Endothelial cell (in vitro differentiated cells): Measurements from ENCODE around the gene ABLIM2. TPM values are rescaled to one million over a fixed set of nuclear protein-coding genes. Genes with fewer than 3 reads are reported as not detected.
A peak's percentile ranks its signal among the peaks of the same experiment; 100 is the strongest.

Source experiments
- DNase-seq: peaks from one replicate; pipeline ENCODE4 v3.0.0; 2021; ENCODE audit warnings: low spot score
- H3K27ac Mint-ChIP-seq: one replicate; pipeline ENCODE4 v1.8.0; 2021; ENCODE audit warnings: mixed read lengths, inconsistent platforms; ENCODE audit not compliant: unreplicated experiment
- H3K27me3 Mint-ChIP-seq: one replicate; pipeline ENCODE4 v1.8.0; 2021; ENCODE audit warnings: mild to moderate bottlenecking, moderate library complexity, mixed read lengths, inconsistent platforms; ENCODE audit not compliant: unreplicated experiment
- H3K36me3 Mint-ChIP-seq: one replicate; pipeline ENCODE4 v1.8.0; 2021; ENCODE audit warnings: mild to moderate bottlenecking, low read depth, mixed read lengths, inconsistent platforms; ENCODE audit not compliant: unreplicated experiment
- H3K4me1 Mint-ChIP-seq: one replicate; pipeline ENCODE4 v1.8.0; 2021; ENCODE audit warnings: mild to moderate bottlenecking, mixed read lengths, inconsistent platforms; ENCODE audit not compliant: unreplicated experiment
- H3K4me3 Mint-ChIP-seq: one replicate; pipeline ENCODE4 v1.8.0; 2021; ENCODE audit warnings: mild to moderate bottlenecking, mixed read lengths, inconsistent platforms; ENCODE audit not compliant: unreplicated experiment
- H3K9me3 Mint-ChIP-seq: one replicate; pipeline ENCODE4 v1.8.0; 2021; ENCODE audit warnings: mixed read lengths, inconsistent platforms; ENCODE audit not compliant: unreplicated experiment
- total RNA-seq: library from RNA; stranded (reverse); fragmentation: NEBNext Ultra II Directional; extraction: Animal tissue kit (Norgen Biotek cat#: 25700); gene quantifications from one replicate; pipeline ENCODE4 v1.2.1, GENCODE V29; 2021; ENCODE audit not compliant: unreplicated experiment
- TF ChIP-seq, protein P1 (sequence below): fragments of 200-600 bp; sonication (generic); IDR thresholded peaks from one replicate; pipeline ENCODE4 v1.5.0; 2021; ENCODE audit warnings: antibody characterized with exemption; ENCODE audit not compliant: unreplicated experiment

The ABLIM2 gene
- total RNA-seq, 1 donor from 2014 or later, result 0.74 TPM

DNA sequence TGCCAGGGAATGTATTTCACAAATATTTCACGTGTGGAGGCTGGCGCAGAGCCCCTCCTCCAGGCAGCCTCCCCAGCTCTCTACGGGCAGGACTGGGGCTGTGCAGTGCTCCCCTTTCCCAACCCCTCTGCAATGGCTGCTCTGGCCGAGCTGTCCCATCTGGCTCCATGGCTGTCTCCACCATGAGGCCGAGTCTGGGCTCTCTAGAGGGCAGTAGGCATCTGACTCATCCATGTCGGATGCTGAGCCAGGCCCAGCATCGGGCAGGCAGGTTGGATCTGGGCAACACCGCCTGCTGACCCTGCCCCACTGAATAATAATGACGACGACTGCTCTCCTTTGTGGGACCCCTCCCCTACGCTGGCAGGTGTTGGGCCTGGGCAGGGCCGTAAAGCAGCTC lies 29.5 kb upstream of the ABLIM2 start:
- H3K4me1 Mint-ChIP-seq, result peaks cover 15% of the 10 kb centered on the region
- no peaks in the 10 kb centered on the region for H3K9me3 Mint-ChIP-seq
- TF ChIP-seq, protein P1, sequence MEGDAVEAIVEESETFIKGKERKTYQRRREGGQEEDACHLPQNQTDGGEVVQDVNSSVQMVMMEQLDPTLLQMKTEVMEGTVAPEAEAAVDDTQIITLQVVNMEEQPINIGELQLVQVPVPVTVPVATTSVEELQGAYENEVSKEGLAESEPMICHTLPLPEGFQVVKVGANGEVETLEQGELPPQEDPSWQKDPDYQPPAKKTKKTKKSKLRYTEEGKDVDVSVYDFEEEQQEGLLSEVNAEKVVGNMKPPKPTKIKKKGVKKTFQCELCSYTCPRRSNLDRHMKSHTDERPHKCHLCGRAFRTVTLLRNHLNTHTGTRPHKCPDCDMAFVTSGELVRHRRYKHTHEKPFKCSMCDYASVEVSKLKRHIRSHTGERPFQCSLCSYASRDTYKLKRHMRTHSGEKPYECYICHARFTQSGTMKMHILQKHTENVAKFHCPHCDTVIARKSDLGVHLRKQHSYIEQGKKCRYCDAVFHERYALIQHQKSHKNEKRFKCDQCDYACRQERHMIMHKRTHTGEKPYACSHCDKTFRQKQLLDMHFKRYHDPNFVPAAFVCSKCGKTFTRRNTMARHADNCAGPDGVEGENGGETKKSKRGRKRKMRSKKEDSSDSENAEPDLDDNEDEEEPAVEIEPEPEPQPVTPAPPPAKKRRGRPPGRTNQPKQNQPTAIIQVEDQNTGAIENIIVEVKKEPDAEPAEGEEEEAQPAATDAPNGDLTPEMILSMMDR, result no peak
- peaks cover 7% of the 10 kb centered on the region for H3K27me3 Mint-ChIP-seq
- no peak overlapping the region for H3K4me3 Mint-ChIP-seq
- H3K36me3 Mint-ChIP-seq, result no peaks in the 10 kb centered on the region
- no peak for DNase-seq
- peak overlapping the region; percentile 42 for H3K27ac Mint-ChIP-seq

DNA sequence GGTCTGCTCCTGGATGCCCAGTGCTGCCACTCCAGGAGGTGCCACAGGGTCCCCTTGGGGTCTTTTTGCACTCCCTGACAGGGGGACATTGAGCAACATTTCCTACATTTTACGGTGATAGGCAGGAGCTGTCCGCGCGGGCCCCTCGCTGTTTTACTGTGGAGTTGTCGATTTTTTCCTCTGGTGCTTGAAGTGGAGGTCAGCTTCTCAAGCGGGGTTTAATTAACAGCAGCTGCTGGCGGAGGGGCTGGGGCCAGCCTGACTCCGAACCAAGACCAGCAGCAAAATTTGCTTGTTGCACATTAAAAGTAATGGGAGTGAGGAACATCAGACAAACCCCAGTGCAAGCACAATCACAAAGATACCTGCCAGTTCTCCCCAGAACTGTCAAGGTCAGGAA lies 27.3 kb upstream of the ABLIM2 start:
- no peak for DNase-seq
- Mint-ChIP-seq H3K27ac (no peak overlapping the region), H3K9me3 (no peaks in the 10 kb centered on the region), H3K36me3 (no peaks in the 10 kb centered on the region), H3K27me3 (peaks cover 7% of the 10 kb centered on the region), H3K4me3 (peak overlapping the region; percentile 20), H3K4me1 (peaks cover 5% of the 10 kb centered on the region)
- TF ChIP-seq, protein P1, result no peak

DNA sequence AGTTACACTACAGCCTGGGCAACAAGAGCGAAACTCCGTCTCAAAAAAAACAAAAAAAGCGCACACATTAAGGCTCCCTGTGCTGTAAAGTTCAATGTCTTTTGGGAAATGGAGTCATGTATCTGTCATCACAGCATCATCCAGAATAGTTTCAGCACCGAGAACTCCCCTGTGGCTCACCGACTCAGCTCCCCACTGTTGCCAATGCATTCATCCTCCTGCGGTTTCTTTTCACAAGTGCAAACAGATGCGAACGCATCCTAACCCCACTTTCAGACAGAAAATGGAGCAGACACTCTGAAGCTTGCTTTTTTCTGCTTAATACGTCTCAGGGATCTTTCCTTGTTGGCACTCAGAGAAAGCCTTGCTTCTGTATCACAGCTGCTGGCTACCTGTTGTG lies 26.7 kb upstream of the ABLIM2 start:
- H3K27me3 Mint-ChIP-seq, result peaks cover 10% of the 10 kb centered on the region
- H3K4me3 Mint-ChIP-seq, result no peak overlapping the region
- no peak overlapping the region for H3K27ac Mint-ChIP-seq
- TF ChIP-seq, protein P1, result no peak
- H3K36me3 Mint-ChIP-seq, result no peaks in the 10 kb centered on the region
- peaks cover 3% of the 10 kb centered on the region for H3K4me1 Mint-ChIP-seq
- H3K9me3 Mint-ChIP-seq, result no peaks in the 10 kb centered on the region
- DNase-seq, result no peak

DNA sequence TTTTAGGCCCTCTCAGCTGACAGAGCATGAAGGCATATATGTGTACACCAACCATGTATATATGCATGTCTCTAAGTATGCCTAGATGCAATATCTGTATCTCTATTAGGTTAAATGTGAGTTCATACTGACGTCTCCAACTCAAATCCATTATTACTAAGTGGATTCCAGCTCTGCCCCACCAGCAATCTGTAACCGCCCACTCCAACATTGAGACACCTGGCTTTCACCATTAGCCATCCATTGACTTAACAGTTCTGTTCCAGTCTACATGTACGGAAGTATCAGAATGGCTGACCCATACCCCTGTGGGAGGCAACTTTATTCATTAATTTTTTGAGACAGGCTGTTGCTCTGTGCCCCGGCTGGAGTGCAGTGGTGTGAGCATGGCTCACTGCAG lies 25.4 kb upstream of the ABLIM2 start:
- Mint-ChIP-seq H3K27ac (no peak overlapping the region), H3K4me3 (no peak overlapping the region), H3K4me1 (no peaks in the 10 kb centered on the region), H3K36me3 (no peaks in the 10 kb centered on the region), H3K9me3 (no peaks in the 10 kb centered on the region), H3K27me3 (peaks cover 10% of the 10 kb centered on the region)
- TF ChIP-seq, protein P1, result no peak
- DNase-seq, result no peak

DNA sequence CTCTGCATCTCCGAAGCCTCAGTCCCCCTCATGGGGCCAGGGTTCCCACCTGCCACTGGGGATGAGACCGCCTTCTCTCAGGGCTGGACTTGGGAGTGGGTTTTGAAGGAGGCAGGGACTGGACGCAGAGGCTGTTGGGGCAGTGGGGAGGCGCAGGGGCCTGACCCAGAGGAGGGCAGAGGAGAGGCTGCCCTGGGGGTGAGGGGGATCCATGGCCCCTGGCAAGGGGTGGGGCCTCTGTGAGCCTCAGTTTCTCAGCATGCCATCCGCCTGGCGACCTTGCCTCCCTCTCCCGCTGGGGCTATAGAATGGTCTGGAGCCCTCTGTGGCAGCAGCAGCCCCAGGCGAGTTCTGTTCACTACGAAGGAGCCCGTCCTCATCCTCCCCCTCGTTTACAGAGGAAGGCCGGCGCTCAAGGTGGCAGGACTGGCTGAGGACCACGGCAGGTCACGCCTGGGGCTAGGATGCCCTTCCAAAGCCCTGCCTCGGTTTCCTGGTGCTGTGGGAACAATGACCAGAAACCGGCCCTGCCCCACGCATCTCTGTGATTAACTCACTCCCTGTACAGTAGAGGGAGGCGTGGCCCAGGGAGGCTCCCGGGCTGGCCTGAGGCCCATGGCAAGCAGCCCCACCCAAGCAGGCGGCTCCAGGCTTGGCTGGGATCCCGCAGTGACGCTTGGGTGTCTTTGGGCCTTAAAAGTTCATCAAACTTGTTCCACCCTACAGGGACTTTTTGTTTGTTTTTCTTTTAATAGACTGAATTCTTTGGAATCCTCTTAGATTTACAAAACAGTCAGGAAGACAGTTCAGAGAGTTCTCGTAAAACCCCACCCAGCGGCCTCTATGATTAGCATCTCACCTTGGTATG lies 24.5 kb upstream of the ABLIM2 start:
- no peak overlapping the region for H3K27ac Mint-ChIP-seq
- H3K4me3 Mint-ChIP-seq, result no peak overlapping the region
- no peak for DNase-seq
- no peaks in the 10 kb centered on the region for H3K36me3 Mint-ChIP-seq
- H3K27me3 Mint-ChIP-seq, result peaks cover 10% of the 10 kb centered on the region
- no peaks in the 10 kb centered on the region for H3K9me3 Mint-ChIP-seq
- TF ChIP-seq, protein P1, result no peak
- no peaks in the 10 kb centered on the region for H3K4me1 Mint-ChIP-seq
